ENCODE data around the gene OVOL1. TPM values are rescaled to one million over a fixed set of nuclear protein-coding genes. Genes with fewer than 3 reads are reported as not detected.
"Not testable (repeated sequence)": the region's sequence is repeated elsewhere in the genome, so short reads cannot be mapped to it uniquely, and the experiment has no call there.

Gene OVOL1
- total RNA-seq, 1 donor = not detected

DNA sequence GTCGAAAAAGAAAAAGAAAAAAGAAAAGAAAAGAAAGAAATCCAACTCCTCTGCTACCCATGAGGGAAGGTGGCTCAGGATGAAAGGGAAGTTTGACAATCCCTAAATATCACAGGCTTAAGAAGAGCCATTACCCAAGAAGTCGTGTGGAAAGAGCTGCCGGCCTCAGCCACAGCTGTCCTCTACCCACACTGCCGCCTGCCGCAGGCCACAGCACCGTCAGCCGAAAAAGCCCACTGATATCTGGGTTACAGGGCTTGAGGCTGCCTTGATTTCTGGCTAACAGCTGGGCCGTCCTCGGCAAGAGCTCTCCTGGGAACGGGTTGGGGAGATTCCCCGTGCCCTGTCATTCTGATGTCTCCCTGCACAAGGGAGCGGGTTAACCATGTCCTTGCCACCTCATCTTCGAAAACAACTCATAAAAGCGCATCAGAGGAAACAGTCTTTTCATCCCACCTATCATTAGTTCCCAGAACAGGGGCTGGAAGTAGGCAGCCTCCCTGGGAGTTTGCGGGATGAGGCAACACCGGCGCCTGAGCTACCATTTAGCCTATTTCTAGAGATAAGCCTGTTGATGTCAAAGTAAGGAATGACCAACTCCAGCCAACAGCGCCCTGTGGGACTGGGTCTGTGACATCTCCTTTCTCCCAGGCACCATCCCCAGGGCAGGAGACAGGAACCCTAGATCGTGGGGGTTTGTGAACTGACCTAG lies 25.1 kb downstream of the OVOL1 start:
- Histone ChIP-seq H3K4me3 (ENCODE audit: low read length) (no peak overlapping the region), H3K27me3 (ENCODE audit: insufficient read depth, low read length) (no peaks in the 10 kb centered on the region), H3K9me3 (ENCODE audit: low read depth, low read length) (no peaks in the 10 kb centered on the region), H3K4me1 (ENCODE audit: insufficient read depth, low read length) (peaks cover 18% of the 10 kb centered on the region)

- Histone ChIP-seq H3K9me3 (ENCODE audit: low read depth, low read length) (no peaks in the 10 kb centered on the region), H3K27me3 (ENCODE audit: insufficient read depth, low read length) (no peaks in the 10 kb centered on the region), H3K4me1 (ENCODE audit: insufficient read depth, low read length) (peaks cover 31% of the 10 kb centered on the region), H3K4me3 (ENCODE audit: low read length) (no peak overlapping the region)
These were observed 27.5 kb downstream of the OVOL1 start for GRCh38 chr11:65814131-65814985.

- no peaks in the 10 kb centered on the region for H3K9me3 ChIP-seq (ENCODE audit: low read depth, low read length)
These were observed 28.2 kb downstream of the OVOL1 start for GRCh38 chr11:65814986-65815565.

DNA sequence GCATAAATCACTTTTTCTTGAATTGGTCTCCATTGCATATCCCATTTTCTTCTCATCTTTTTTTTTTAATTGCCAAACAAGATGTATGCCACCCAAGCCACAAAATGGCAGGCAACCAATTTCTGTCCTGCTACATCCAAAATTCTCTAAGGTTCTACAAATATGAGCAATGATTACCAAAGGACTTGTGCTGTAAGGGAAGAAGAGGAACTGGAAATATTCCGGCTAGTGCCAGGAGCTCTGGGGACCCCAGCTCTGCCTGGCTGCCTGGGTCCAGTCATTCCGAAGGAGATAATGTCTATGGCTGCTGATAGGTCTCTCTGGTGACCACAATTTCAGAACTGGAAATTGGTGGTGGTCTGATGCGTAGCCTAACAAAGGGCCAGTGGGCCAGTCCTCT lies 29.8 kb downstream of the OVOL1 start:
- H3K4me1 ChIP-seq (ENCODE audit: insufficient read depth, low read length) = peaks cover 31% of the 10 kb centered on the region
- H3K9me3 ChIP-seq (ENCODE audit: low read depth, low read length) = no peaks in the 10 kb centered on the region
- H3K27me3 ChIP-seq (ENCODE audit: insufficient read depth, low read length) = no peaks in the 10 kb centered on the region
- no peak overlapping the region for H3K4me3 ChIP-seq (ENCODE audit: low read length)

More at GRCh38 chr11:65814986-65815565, 28.2 kb downstream of the OVOL1 start:
- peaks cover 31% of the 10 kb centered on the region for H3K4me1 ChIP-seq (ENCODE audit: insufficient read depth, low read length)
- no peaks in the 10 kb centered on the region for H3K27me3 ChIP-seq (ENCODE audit: insufficient read depth, low read length)
- H3K4me3 ChIP-seq (ENCODE audit: low read length) = no peak overlapping the region

DNA sequence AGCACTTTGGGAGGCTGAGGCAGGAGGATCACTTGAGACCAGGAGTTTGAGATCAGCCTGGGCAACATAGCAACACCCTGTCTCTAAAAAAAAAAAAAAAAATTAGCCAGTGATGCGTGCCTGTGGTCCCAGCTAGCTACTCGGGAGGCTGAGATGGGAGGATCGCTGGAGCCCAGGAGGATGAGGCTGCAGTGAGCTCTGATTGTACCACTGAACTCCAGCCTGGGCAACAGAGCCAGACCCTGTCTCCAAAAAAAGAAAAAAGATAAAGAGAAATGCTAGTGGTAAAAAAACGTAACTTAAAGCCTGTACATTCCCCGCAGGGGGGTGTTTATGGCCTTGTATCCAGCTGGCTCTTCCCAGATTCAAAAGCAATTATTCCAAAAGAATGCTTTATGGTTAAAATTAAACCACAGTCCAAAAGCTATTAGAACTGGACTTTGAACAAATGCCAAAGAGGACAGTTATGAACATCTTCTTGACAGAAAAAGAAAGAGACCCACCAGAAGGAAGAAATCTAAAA lies 30.5 kb downstream of the OVOL1 start:
- Histone ChIP-seq H3K9me3 (ENCODE audit: low read depth, low read length) (no peaks in the 10 kb centered on the region), H3K27me3 (ENCODE audit: insufficient read depth, low read length) (no peaks in the 10 kb centered on the region), H3K4me1 (ENCODE audit: insufficient read depth, low read length) (peaks cover 24% of the 10 kb centered on the region), H3K4me3 (ENCODE audit: low read length) (peak overlapping the region; percentile 55)

- Histone ChIP-seq H3K4me1 (ENCODE audit: insufficient read depth, low read length) (peaks cover 24% of the 10 kb centered on the region), H3K4me3 (ENCODE audit: low read length) (peak overlapping the region; percentile 55), H3K9me3 (ENCODE audit: low read depth, low read length) (no peaks in the 10 kb centered on the region), H3K27me3 (ENCODE audit: insufficient read depth, low read length) (no peaks in the 10 kb centered on the region)
These were observed 31.2 kb downstream of the OVOL1 start for GRCh38 chr11:65817835-65818680.

- H3K4me1 ChIP-seq (ENCODE audit: insufficient read depth, low read length) = peaks cover 18% of the 10 kb centered on the region
- no peaks in the 10 kb centered on the region for H3K9me3 ChIP-seq (ENCODE audit: low read depth, low read length)
- H3K4me3 ChIP-seq (ENCODE audit: low read length) = no peak overlapping the region
- no peaks in the 10 kb centered on the region for H3K27me3 ChIP-seq (ENCODE audit: insufficient read depth, low read length)
These were observed 34.2 kb downstream of the OVOL1 start for GRCh38 chr11:65821107-65821506.

- no peak overlapping the region for H3K4me3 ChIP-seq (ENCODE audit: low read length)
- no peaks in the 10 kb centered on the region for H3K9me3 ChIP-seq (ENCODE audit: low read depth, low read length)
- H3K4me1 ChIP-seq (ENCODE audit: insufficient read depth, low read length) = peaks cover 3% of the 10 kb centered on the region
- H3K27me3 ChIP-seq (ENCODE audit: insufficient read depth, low read length) = no peaks in the 10 kb centered on the region
These were observed 36.1 kb downstream of the OVOL1 start for GRCh38 chr11:65822776-65823528.

- H3K4me3 ChIP-seq (ENCODE audit: low read length) = no peak overlapping the region
- H3K9me3 ChIP-seq (ENCODE audit: low read depth, low read length) = no peaks in the 10 kb centered on the region
- H3K4me1 ChIP-seq (ENCODE audit: insufficient read depth, low read length) = no peaks in the 10 kb centered on the region
- no peaks in the 10 kb centered on the region for H3K27me3 ChIP-seq (ENCODE audit: insufficient read depth, low read length)
These were observed 40.3 kb downstream of the OVOL1 start for GRCh38 chr11:65826984-65827735.

GRCh38 chr11:65829459-65829858 lies 42.6 kb downstream of the OVOL1 start:
- H3K27me3 ChIP-seq (ENCODE audit: insufficient read depth, low read length) = no peaks in the 10 kb centered on the region
- H3K4me3 ChIP-seq (ENCODE audit: low read length) = no peak overlapping the region
- H3K9me3 ChIP-seq (ENCODE audit: low read depth, low read length) = no peaks in the 10 kb centered on the region
- H3K4me1 ChIP-seq (ENCODE audit: insufficient read depth, low read length) = peaks cover 18% of the 10 kb centered on the region

GRCh38 chr11:65832231-65832630 lies 45.4 kb downstream of the OVOL1 start:
- H3K9me3 ChIP-seq (ENCODE audit: low read depth, low read length); H3K4me3 ChIP-seq (ENCODE audit: low read length); H3K27me3 ChIP-seq (ENCODE audit: insufficient read depth, low read length): not testable (repeated sequence)
- H3K4me1 ChIP-seq (ENCODE audit: insufficient read depth, low read length) = peaks cover 19% of the 10 kb centered on the region

GRCh38 chr11:65833297-65834030 lies 46.6 kb downstream of the OVOL1 start, which contains the start of gene SNX32:
Gene SNX32, plus strand, starts transcription at chr11:65833963. Its CDS starts 103 bp downstream, at chr11:65834066.
- H3K9me3 ChIP-seq (ENCODE audit: low read depth, low read length) = no peaks in the 10 kb centered on the region
- peaks cover 19% of the 10 kb centered on the region for H3K4me1 ChIP-seq (ENCODE audit: insufficient read depth, low read length)
- H3K27me3 ChIP-seq (ENCODE audit: insufficient read depth, low read length) = no peaks in the 10 kb centered on the region
- peak within 1 kb of the TSS; percentile 54 for H3K4me3 ChIP-seq (ENCODE audit: low read length)

- Histone ChIP-seq H3K4me1 (ENCODE audit: insufficient read depth, low read length) (peaks cover 19% of the 10 kb centered on the region), H3K4me3 (ENCODE audit: low read length) (peak overlapping the region; percentile 54), H3K9me3 (ENCODE audit: low read depth, low read length) (no peaks in the 10 kb centered on the region), H3K27me3 (ENCODE audit: insufficient read depth, low read length) (no peaks in the 10 kb centered on the region)
These were observed 47.3 kb downstream of the OVOL1 start for GRCh38 chr11:65834202-65834601.
